IPS DF 19.7 (cell line): ENCODE measurements around the gene LRRN3.
A peak's percentile ranks its signal among the peaks of the same experiment; 100 is the strongest.
"Not testable (repeated sequence)": the region's sequence is repeated elsewhere in the genome, so short reads cannot be mapped to it uniquely, and the experiment has no call there.

Experiments
- DNase-seq: peaks from one replicate; pipeline ENCODE4 v3.0.0-alpha.2; 2013; ENCODE audit warnings: low read depth, low spot score

Gene LRRN3

GRCh38 chr7:111090846-111091245, at the start of gene LRRN3:
LRRN3 (plus strand) TSS chr7:111091127; CDS start chr7:111122773, 31,646 bp downstream.
- no peak for DNase-seq

- DNase-seq = no peak
These were observed 49.4 kb upstream of the LRRN3 start for GRCh38 chr7:111041577-111041976.

GRCh38 chr7:111042842-111043241, 48.1 kb upstream of the LRRN3 start:
- no peak for DNase-seq

- DNase-seq = no peak
These were observed 47.4 kb upstream of the LRRN3 start for GRCh38 chr7:111043561-111043960.

GRCh38 chr7:111045449-111045848, 45.5 kb upstream of the LRRN3 start:
- DNase-seq = no peak

GRCh38 chr7:111047595-111047994, 43.3 kb upstream of the LRRN3 start:
- no peak for DNase-seq

- no peak for DNase-seq
These were observed 40.8 kb upstream of the LRRN3 start for GRCh38 chr7:111049971-111050680.

GRCh38 chr7:111050875-111051416, 40.0 kb upstream of the LRRN3 start:
- no peak for DNase-seq

GRCh38 chr7:111051832-111052231, 39.1 kb upstream of the LRRN3 start:
- DNase-seq = peak; percentile 69

GRCh38 chr7:111053035-111053434, 37.9 kb upstream of the LRRN3 start:
- no peak for DNase-seq

GRCh38 chr7:111056371-111056770, 34.6 kb upstream of the LRRN3 start:
- DNase-seq = no peak

- DNase-seq = no peak
These were observed 33.9 kb upstream of the LRRN3 start for GRCh38 chr7:111057066-111057465.

GRCh38 chr7:111059833-111060232, 31.1 kb upstream of the LRRN3 start:
- no peak for DNase-seq

- DNase-seq = no peak
These were observed 27.8 kb upstream of the LRRN3 start for GRCh38 chr7:111063166-111063565.

- DNase-seq = no peak
These were observed 23.7 kb upstream of the LRRN3 start for GRCh38 chr7:111067251-111067650.

- no peak for DNase-seq
These were observed 23.2 kb upstream of the LRRN3 start for GRCh38 chr7:111067682-111068081.

- DNase-seq = no peak
These were observed 22.3 kb upstream of the LRRN3 start for GRCh38 chr7:111068618-111069017.

- DNase-seq = no peak
These were observed 19.4 kb upstream of the LRRN3 start for GRCh38 chr7:111071556-111071955.

- not testable (repeated sequence) for DNase-seq
These were observed 18.3 kb upstream of the LRRN3 start for GRCh38 chr7:111072658-111073057.

GRCh38 chr7:111074071-111074747, 16.7 kb upstream of the LRRN3 start:
- no peak for DNase-seq

- DNase-seq = no peak
These were observed 16.2 kb upstream of the LRRN3 start for GRCh38 chr7:111074748-111075146.

- DNase-seq = no peak
These were observed 15.4 kb upstream of the LRRN3 start for GRCh38 chr7:111075498-111075897.

GRCh38 chr7:111076205-111076604, 14.7 kb upstream of the LRRN3 start:
- no peak for DNase-seq
